HG02759 (cell line): Measurements from ENCODE around the gene COL6A2.
"Not testable (repeated sequence)": the region's sequence is repeated elsewhere in the genome, so short reads cannot be mapped to it uniquely, and the experiment has no call there.

Source experiments
- ATAC-seq: cut with Tn5 transposase; IDR thresholded peaks from one replicate; pipeline ENCODE4 v1.9.1; 2021; ENCODE audit warnings: mild to moderate bottlenecking, moderate library complexity; ENCODE audit not compliant: unreplicated experiment

Gene COL6A2

DNA sequence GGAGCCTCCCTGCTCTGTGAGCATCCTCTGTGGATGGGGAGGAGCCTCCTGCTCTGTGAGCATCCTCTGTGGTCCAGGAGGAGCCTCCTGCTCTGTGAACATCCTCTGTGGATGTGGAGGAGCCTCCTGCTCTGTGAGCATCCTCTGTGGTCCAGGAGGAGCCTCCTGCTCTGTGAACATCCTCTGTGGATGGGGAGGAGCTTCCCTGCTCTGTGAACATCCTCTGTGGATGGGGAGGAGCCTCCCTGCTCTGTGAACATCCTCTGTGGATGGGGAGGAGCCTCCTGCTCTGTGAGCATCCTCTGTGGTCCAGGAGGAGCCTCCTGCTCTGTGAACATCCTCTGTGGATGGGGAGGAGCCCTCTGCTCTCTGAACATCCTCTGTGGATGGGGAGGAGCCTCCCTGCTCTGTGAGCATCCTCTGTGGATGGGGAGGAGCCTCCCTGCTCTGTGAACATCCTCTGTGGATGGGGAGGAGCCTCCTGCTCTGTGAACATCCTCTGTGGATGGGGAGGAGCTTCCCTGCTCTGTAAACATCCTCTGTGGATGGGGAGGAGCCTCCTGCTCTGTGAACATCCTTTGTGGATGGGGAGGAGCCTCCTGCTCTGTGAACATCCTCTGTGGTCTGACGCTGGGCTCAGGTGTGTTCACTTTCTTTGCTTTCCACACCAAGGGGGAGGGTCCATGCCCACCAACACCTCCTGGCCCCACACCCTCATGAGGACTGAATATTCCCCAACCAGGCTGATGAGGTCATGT lies 72.7 kb downstream of the COL6A2 start:
- ATAC-seq, result not testable (repeated sequence)

DNA sequence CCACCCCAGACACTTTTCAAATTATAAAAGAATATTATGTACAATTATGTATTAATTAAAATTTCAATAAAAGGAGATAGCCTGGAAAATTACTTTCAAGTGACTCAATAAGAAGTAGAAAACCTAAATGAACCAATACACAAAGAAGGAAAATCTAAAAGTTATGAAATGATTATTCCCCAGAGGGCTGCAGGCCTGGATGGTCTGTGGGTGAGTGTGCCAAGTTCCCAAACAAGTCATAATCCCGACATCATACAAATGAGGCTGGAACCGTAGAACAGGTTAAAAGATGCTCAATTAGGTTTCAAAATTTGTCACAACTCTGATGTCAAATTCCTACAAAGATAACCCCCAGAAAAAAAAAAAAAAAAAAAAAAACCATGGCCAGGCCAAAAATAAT lies 73.7 kb downstream of the COL6A2 start:
- no peak for ATAC-seq

DNA sequence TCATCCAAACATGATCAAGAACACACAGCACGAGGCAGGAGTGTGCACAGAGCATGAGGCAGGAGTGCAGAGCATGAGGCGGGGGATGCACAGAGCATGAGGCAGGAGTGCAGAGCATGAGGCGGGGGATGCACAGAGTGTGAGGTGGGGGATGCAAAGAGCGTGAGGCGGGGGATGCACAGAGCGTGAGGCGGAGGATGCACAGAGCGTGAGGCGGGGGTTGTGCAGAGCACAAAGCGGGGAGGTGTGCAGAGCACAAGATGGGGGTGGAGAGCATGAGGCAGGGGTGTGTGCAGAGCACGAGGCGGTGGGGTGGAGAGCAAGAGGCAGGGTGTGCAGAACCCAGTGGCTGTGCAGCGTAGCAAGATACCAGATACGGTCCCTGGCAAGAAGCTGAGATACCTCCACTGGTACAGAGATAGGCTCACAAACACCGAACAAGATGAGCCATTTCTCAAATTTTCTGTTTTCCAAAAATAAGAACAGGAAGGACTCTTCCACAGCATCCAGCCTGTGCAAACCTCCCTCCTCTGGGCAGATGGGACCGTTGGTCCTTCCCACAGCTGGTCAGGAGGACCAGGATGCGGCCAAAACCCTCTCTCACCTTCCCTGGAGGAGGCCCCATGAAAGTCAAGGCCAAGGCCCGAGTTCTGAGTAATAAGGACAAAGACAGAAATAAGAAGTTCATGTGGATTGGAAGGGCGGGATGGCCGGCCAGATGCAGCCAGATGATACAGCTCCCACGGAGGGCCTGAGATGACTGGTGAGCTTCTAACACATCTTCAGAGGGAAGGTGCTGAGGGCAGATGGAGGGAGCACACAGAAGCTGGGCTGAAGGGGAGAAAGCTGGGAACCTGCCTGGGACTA lies 74.3 kb downstream of the COL6A2 start:
- ATAC-seq, result no peak

DNA sequence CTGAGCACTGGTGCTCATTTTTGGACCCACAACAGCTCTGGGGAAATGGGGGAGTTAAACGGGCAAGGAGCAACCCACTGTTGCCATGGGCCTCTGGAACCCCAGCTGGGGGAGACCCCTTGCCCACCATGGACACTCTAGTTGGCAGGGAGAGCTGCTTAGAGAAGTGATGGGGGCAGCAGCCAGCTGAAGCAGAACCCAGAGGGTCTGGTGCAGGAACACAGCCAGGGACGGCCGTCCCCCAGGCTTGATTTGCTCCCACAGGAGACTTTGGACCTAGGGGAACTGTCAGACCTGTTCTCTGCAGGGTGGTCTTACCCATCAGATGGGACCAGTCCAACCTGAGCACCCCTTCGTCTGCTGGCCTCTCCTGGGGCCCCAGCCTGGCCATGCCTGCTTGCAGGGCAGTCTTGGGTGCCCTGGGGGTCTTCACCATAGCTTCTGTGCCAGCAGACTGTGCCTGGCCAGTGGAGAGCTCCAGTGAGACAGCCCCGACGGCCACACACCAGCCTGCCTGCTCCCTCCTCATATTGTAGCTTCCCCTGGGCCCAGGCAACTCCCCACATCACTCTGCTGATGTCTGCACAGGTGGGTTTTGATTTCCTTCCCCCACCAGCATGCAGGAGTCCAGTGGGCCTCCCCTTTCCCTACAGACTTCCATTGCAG lies 75.1 kb downstream of the COL6A2 start:
- ATAC-seq, result no peak

DNA sequence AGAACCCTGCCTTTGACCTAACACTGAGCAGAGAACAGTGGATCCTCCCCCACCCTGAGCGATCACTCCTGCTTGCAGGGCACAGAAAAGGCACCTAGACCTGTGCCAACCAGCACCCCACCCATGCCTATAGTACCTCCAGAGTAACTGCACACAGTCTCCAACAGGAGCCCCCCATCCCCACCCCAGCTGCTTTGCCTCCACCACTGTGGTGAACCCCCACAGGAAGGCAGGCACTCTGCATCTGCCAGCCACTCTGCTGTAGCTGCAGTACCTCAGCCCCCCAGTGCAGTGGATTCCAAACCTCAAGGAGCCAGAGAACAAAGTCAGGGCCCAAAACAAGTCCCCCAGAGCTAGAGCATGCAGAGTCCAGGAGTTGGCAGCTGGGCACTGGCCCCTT lies 75.7 kb downstream of the COL6A2 start:
- ATAC-seq, result no peak

DNA sequence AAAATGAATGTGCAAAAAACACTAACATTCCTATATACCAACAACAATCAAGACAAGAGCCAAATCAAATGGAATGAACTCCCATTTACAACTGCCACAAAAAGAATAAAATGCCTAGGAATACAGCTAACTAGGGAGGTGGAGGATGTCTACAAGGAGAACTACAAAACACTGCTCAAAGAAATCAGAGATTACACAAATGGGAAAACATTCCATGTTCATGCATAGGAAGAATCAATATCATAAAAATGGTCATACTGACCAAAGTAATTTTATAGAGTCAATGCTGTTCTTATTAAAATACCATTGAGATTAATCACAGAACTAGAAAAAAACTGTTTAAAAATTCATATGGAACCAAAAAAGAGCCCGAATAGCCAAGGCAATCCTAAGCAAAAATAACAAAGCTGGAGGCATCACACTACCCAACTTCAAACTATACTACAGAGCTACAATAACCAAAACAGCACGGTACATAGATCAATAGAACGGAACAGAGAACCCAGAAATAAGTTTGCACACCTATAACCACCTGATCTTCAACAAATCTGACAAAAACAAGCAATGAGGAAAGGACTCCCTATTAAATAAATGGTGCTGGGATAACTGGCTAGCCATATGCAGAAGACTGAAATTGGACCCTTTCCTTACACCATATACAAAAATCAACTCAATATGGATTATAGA lies 78.7 kb downstream of the COL6A2 start:
- not testable (repeated sequence) for ATAC-seq

DNA sequence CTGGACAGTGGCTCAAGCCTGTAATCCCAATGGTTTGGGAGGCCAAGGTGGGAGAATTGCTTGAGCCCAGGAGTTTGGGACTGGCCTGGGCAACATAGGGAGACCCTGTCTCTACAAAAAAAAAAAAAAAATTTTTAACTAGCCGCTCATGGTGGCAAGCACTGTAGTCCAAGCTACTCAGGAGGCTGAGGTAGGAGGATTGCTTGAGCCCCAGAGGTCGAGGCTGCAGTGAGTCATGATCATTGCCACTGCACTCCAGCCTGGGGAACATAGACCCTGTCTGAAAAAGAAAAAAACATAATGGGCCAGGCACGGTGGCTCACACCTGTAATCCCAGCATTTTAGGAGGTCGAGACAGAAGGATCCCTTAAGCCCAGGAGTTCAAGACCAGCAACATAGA lies 81.0 kb downstream of the COL6A2 start:
- ATAC-seq, result no peak
